MM.1S (cell line): Measurements from ENCODE around the gene CAMK2G.

Experiments used
- CTCF ChIP-seq: fragments of 300-600 bp; sonication (generic); IDR thresholded peaks from 2 replicates; pipeline ENCODE4 v1.5.1; 2016; ENCODE audit warnings: antibody characterized with exemption, low read length, mixed read lengths
- EZH2 ChIP-seq: fragments of 300-600 bp; sonication (generic); optimal IDR thresholded peaks from 2 replicates; pipeline ENCODE3; 2017; ENCODE audit warnings: low read depth, mild to moderate bottlenecking, antibody characterized with exemption, low read length, mixed read lengths

DNA sequence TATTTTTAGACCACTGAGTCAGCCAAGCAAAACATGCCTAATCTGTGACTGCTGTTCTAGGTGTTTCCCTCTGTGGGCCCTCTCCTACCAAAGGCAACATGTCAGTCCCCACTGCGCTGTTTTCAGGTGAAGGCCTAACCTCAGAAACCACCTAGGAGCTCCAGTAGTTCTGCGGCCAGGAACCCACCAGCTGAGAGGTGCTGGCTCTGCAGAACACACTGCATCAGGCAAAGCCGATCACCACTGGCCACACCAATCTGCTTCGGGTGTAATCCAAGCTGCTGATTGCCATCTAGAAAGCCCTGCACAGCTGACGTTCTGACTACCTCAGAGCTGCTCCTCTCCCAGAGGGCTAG lies 14.9 kb downstream of the CAMK2G start:
- no peak for TF ChIP-seq CTCF
- TF ChIP-seq EZH2, result no peak
